NOMO-1 treated with dmso at 0.1 percent for 144 hours (cell line): ENCODE results near the gene SLIT3.

Source experiments
- DNase-seq: peaks from one replicate; lab custom pipeline; 2025; ENCODE audit not compliant: unreplicated experiment; lab: John Stamatoyannopoulos, UW

Gene SLIT3

DNA sequence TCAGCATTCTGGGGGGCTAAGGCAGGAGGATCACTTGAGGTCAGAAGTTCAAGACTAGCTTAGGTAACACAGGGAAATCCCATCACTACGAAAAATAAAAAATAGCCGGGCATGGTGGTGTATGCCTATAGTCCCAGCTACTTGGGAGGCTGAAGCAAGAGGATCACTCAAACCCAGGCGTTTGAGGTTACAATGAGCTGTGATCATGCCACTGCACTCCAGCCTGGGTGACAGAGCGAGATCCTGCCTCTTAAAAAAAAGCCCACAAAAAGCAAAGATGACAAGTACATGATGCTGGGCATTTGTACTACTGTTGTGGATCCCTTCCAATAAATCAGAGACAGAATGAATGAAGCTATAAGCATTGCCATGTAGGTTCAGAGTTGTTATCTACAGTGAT is 401.7 kb downstream of the SLIT3 start:
- no peak for DNase-seq

DNA sequence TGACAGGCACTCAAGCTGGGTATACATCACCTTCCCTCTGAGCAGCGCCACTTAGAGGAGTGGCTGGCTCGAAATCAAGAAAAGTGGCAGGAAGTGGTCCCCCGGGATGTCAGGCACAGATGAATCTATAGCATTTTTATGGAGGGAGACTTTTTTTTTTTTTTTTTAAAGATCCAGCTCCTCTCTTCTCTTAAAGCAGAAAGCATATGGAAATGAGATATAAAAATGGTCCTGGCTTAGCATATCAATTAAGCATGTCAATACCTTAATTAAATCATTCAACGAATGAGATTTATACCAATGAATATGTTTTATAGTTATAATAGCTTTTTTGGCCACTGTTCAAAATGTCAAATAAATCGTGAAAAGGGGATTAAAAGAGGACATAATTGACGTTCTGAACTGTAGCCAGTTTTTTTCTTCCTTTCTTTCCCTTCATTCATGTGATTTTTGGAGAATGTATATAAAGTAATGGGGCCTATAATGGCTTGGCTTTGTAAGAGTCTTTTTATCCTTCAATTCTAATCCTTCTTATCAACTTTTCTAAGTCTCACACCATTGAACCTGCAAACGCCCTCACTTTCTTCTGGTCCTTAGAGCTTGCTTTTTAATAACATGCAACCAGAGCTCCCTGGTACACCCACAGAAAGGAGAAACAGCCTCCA is 402.6 kb downstream of the SLIT3 start:
- no peak for DNase-seq

DNA sequence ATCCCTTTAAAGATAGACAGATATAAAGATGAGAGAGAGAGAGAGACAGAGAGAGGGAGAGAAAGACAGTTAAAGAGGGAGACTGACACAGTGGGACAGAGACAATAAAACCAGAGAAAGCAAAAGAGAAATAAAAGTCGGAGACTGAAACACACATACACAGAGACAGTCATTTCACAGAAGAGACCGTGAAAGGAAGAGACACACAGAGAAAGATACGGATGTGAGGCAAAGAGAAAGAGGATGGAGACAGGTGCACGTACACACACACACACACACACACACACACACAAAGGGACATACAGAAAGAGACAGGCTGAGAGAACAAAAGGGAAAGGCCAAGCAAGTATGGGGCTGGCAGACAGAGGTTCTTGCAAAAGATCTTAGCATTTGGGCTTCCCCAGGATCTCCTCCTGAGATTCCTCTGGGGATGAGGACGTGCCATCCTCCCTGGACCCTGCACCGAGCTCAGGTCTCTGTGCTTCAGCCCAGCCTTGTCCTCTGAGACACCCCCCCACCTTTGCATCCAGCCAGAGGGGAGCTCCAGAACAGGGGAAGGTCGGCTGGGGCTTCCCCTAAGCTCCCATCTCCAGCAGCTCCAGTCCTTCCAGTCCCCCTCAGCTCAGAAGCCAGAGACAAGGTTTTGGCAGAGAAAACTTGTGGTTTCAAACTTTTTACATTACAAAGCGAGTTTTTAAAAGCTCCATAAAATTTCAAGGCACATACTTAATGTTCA is 403.4 kb downstream of the SLIT3 start:
- no peak for DNase-seq

DNA sequence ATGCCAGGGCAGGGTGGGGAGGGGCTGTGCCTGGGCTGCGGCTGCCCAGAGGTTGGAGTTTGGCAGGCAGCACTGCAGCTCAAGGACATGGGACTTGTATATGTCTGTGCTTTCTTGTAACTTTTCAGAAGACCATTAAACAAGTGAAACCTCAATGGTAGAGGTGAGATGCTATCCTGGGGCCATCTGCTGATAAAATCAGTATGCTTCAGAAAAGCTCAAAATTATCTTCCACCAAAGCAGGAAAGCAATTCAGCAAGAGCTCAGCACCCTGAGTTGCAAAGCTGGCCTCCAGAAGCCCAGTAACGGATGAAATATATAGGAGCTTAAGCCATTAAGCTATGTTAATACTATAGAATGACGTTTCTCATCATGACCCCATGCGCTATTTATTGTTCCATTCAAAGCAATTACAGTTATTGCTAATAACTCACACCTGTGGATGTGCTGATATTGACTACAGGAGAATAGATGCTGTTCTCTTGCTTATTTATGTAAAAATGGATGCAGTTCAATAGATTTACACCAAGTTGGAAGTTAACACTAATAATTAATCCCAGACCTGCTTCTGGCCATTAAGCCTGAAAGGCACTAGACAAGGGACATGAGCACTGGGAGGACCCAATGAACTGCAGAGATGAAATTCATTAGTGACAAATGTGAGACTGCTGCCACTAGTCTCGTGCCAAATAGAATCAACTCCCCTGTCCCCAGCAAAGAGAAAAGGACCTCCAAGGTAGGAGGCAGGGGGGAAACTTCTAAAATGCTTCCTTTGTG is 405.5 kb downstream of the SLIT3 start:
- DNase-seq: no peak

DNA sequence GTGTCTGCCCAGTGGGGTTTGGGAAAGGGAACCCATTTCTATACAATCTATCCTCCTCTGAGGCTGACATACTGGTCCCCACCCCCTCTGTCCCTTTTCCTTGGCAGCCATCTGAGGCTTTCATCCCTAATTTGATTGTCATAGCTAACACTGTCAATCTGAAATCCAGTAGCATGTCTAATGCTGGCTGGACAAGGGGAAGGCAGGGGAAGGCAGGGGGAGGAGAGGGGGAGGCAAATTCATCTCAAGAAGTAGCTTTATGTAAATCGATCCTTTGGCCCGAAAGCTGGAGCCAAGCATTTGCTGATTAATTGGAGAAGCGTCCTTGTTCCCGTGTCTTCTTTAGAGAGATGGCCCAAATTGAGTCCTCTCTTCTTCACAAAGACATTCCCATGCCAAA is 407.7 kb downstream of the SLIT3 start:
- no peak for DNase-seq

DNA sequence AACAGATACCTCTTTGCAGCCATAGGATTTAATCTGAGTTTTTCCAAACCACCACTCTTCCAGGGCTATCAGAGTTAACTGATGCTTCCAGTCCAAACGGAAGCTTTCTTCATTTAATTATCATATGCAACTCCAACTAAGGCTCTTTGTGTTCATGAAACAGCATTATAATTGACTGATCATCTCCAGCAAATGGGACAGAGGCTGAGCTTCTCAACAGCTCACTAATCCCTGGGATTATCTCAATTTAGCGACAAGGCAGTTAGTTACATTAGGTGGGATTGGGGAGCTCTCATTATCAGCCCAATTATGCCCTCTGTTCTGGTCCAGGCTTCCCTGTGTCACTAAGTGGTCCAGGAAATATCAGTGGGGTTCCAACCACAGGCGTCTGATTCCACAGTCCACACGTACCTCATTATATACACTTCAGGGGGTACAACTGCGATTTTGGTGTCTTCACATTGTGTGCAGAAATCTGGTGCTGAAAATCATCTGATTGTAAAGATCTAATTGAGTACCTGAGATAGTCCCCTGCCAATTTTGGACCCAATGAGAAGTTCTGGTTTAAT is 408.2 kb downstream of the SLIT3 start:
- no peak for DNase-seq

DNA sequence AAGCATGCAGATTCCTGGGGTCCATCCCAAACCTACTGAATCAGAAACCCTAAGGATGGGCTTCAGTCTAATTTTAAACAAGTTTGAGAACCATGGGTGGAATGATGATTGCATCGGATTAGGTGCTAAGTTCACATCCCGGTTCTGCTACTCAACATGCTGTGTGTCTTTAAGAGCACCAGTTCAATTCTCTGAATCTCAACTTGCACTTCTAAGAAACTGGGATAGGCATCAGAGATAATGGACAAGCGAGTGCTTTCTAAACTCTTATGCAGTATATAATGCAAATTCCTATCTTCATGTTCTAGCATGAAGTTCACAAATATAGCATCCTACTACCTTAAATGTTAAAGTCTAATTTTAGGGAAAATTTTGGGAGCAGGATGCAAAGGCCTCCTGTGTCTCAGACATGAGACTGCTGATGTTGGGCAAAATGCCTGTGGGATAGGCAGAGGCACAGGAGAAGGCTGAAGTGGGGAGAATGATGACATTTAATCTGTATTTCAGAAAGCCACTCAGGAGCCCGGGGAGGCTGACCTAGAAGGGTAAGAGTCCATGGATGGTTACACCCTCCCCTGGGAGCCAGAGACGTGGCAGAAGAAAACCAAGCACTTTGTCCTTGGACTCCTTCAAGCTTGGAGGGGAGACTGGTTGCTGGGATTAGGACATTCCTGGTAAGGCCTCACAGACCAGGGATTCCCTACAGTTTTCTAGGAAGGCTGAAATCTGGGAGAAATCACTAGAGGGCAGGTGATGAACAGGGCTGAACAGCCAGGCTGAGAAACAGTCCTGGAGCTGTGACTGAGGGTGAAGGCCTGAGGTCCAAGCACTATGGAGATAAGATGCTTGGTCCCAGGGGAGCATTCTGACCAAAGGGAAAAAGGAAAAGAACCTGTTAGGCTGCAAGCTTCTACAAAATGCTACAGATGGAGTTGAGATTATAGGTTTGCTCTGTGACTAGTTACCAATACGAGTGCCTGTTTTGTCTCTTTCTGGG is 409.8 kb downstream of the SLIT3 start:
- no peak for DNase-seq

DNA sequence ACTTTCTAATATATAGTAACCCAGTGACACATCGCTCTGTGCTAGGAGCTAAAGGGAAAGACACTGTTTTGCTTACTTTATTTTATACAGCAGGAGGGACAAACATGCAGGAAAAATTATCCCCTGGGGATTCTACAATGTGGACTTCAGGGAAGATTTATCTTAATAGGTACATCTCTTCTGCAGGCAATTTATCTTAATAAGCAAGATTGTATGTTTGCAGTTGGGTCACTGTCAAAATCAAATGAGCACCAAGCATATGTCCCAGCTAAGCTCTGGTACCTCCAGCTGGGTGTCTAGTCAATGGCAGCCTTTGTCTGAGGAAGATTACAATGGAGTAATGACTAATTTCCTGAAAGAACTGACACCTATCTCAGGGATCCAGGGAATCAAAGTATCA is 411.9 kb downstream of the SLIT3 start:
- DNase-seq: no peak

DNA sequence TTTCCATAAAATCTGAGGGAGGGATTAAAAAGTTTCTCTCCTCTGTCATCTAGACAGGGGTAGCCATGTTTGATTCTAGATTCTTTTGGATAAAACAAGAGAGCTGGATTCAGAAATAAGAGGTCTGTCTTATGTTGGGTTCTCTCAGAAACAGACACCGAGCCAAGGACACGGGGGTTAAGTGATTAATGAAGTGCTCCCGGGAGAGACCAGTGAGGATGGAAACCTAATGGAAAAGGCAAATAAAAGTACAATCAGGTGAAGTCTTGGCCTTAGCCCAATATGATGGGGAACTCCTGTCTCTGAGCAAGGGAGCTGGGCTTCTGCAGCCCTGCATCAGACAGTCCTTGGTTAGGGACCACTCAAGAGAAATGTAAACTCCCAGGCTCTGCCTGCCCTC is 413.0 kb downstream of the SLIT3 start:
- no peak for DNase-seq

DNA sequence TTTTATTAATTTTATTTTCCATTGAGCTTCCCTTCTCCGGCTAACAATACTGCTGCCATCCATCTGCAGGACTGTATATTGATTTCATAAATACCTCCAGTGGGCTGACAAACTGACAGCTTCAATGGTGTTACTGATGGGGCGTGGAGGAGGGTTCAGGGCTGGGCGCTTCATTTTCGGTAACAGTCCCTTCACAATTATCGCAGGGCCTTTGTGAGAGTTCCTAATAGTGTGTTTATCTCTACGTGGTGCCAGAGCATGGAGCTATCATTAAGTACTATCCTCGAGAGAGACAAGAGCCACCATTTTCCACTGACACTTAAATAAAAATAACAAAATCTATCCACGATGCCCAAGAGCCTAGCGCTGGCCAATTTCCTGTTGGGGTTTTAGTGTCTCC is 414.8 kb downstream of the SLIT3 start:
- no peak for DNase-seq

DNA sequence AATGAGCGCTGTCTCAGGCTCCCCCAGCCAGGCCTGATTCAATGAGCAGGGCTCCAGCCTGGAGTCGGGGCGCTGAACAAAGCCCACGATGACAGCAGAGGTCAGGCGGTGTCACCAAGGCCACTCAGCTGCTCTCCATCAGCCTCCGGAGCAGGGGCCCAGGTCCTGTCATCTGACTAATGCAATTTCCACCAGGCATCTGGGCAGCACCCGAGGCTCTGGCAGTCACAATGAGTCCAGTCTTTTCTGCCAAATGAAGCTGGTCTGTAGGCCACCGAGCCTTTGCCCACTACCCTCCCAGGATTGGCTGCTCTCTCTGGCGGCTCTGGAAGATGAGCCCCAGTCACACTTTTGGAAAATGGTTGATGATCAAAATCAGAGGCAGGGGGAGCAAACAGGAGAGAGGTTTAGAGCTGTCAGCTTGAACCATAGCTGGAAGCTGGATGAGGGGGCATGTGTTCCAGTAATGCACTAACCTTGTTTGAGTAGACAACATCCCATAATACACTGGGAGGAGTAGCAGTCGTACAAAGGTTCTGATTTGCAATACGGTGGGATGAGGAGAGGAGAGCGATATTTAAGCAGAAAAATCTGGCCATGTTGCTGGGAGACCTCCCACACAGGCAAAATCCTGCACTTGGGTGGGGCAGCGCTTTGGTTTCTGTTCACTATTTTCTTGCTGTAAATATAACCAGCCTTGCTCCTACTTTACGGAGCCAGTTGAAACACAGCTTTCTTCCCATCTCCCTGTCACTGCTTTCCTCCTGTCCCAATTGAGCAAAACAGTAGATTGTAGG is 415.4 kb downstream of the SLIT3 start:
- DNase-seq: no peak

DNA sequence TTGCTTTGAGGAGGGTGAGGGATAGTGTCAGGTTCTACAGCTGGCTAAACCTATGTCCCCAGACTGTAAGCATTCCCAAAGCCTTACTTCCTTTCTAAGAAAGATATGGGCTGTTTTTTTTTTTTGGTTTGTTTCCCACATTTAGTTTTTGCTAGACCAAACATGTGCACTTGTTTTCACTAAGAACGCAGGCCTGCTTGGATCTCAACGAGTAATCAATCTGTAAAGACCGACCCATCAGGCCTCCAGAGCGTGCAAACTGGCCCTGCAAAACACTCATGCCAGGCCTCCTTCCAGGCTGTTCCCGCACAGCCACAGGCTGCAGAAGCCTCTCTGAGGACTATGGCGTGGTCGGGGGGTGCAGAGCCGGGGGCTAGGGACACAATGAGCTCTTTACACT is 416.9 kb downstream of the SLIT3 start:
- DNase-seq: no peak

DNA sequence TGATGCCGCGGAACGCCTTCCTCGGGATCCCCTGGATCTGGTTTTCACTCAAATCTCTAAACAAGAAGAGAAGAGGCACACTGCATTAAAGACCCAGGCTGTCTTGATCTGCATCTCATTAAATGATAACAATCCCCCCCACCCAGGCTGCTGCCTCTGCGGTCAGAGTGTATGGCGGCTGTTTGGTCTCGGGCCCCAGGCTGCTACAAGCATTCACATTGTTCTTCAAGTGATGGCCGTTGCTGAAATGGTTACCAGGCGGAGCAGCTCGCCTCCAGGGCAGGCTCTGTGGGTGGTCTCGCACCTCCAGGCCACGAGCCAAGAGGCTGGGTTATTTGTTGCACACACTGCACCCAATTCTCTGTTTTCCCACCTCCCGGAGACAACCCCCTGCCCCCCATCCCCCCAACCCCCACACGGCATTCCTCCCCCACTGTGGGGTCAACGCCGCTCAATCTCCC is 417.6 kb downstream of the SLIT3 start:
- no peak for DNase-seq

DNA sequence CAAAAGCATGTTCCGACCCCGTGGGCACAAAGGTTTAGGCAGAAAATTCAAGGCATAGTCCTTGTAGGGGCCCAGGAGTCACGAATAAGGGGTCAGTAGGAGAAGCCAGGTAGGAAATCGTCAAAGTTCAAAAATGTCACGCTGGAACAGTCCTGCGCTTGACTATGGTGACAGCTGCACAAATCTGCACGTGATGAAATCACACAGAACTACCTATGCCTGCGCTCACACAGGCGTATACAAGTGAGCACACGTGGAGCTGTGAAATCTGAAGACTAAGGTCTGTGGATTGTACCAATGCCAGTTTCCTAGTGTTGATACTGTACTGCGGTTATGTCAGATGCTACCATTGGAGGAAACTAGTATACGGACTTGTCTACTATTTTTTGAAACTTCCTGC is 418.7 kb downstream of the SLIT3 start:
- no peak for DNase-seq

DNA sequence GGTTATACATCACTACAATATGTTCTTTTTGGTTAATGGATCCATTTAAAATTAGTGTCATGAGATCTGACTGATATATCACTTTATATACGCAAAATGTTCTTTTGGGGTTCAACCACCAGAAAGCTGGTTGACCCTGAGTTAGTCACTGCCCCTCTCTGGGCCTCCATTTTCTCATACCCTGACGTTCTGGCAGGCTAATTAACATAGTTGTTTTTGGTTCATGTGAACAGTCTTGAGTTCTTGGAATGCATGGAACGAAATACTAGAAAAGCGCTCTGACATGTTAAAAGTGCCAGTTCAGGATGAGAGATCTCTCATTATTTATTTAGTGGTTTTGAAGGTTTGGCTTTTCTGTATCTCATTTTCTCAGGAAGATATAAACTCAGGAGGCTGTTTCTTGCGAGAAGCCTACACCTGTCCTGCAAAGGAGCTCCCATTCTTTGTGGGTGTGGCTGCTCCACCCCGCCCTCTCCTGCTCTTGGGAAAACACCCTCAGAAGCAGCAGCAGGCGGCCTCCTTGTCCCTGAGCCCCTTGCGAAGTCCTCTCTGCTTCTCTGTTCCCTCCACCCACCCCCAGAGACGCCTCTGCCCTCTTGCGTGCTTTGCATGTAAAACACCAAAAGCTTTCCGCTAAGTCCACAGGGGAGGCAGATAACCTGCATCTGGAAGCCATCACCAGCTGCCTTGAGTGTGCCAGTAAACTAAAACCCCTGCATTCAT is 419.4 kb downstream of the SLIT3 start:
- no peak for DNase-seq

DNA sequence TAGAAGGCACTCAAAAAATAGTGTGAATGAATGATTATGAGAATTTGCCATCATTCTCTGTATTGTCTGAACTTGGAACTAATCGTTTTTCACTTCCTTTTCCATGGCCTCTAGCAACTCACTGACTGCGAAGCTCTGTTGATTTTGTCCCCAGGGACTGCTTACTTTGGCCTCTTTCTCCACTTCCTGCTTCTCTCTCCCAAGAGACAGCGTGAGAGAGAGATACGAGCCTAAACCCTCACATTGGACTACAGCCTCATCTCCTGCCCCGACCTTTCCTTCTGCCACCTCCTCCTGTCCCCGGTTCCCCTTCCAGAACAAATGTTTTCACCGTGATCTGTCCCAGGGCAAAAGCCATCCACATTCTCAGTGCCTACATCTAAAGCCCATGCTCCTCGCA is 421.0 kb downstream of the SLIT3 start:
- no peak for DNase-seq

DNA sequence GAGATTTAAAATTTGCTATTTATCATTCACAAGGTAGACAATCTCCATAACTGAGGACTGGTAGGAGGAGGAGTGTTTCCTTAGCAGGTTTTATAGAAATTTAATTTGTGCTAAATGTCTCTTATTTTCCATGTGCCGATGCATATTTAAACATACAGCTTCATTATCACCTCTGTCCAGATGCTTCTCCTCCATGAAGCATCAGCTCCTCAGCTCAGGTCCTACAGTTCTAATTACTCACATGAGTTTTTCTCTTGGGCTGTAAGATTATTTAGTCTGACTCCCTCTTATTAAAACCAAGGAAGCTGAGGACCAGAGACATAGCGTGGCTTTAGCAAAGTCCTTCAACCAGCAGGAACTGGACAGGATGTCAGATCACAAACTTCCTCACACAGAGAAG is 421.6 kb downstream of the SLIT3 start:
- DNase-seq: no peak

DNA sequence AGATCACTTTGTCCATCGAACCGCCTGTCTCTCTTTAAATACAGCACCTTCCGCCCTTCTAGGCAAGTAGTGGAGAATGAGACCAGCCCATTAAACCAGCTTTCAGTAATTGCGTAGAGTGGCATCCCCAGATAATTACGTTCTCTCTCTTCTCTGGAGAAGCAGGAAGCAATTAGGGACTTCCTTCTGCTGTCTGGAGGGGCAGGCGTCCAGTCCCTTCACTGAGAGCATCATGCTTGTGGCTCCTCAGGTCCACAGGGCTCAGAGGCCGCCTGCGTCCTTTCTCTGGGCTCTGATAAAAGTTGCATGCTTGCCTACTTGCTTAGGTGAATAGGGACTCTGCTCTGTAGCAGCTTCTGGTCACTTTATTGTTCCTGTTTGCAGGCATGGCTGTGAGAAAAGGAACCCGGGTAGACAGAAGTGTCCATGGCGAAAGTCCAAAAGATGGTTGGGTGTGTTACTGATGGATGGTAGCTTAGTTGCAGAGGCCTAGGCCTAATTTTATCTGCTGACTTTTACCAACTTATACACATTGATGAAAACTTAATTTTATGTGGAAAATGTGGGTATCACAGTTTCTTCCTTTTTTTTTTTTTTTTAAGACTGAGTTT is 422.7 kb downstream of the SLIT3 start:
- DNase-seq: no peak
